ENCODE results near the gene WDR6.
A peak's percentile ranks its signal among the peaks of the same experiment; 100 is the strongest.
"Not testable (repeated sequence)": the region's sequence is repeated elsewhere in the genome, so short reads cannot be mapped to it uniquely, and the experiment has no call there.

WDR6 gene

GRCh38 chr3:49001155-49001554, 6.0 kb upstream of the WDR6 start:
- no peak for DNase-seq (ENCODE audit: low read depth)
- TF ChIP-seq CTCF (IDR thresholded peaks at IDR 0.05; ENCODE audit: low read length, missing control alignments): no peak
- no peak overlapping the region for H3K4me3 ChIP-seq (replicated peaks; ENCODE audit: low read depth, low read length)

DNA sequence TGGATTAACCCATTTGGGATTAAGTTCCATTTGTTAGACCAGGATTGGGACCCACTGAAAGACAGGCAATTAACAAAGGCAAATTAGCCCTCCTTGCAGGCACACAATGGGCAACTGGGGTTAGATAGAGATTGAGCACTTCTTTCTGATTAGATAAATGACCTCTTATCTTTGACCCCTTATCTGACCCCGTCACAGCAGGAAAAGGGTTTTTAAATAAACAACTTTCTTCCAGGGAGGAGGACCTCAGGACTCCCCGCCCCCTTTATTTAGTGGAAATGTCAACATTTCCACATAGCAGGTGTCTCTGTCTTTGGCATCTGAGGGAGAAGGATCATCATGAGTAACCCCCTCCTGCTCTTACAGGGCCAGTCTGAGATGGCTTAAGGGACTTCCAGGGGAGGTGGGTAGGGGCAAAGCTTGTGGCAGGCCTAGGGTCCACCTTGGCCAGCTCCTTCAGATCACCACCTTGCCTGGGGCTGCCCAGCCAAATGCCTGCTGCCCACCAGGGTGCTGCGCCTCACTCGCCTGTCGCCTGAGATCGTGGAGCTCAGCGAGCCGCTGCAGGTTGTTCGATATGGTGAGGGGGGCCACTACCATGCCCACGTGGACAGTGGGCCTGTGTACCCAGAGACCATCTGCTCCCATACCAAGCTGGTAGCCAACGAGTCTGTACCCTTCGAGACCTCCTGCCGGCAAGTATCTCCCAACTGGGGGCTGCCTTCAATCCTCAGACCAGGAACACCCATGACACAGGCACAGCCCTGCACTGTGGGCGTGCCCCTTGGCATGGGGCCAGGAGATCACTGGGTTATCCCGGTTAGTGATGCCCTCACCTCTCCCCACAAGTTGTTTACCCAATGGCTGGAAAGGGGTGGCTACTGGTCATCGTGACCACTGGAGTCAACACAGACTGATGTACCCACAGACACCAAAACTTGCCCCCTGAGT, 2.6 kb upstream of the WDR6 start:
- no peak overlapping the region for H3K4me3 ChIP-seq (replicated peaks; ENCODE audit: low read depth, low read length)
- no peak for DNase-seq (ENCODE audit: low read depth)
- TF ChIP-seq CTCF (IDR thresholded peaks at IDR 0.05; ENCODE audit: low read length, missing control alignments): no peak

- no peak overlapping the region for H3K4me3 ChIP-seq (replicated peaks; ENCODE audit: low read depth, low read length)
- no peak for TF ChIP-seq CTCF (IDR thresholded peaks at IDR 0.05; ENCODE audit: low read length, missing control alignments)
- no peak for DNase-seq (ENCODE audit: low read depth)
Observed at GRCh38 chr3:49005303-49005680, 1.9 kb upstream of the WDR6 start.

DNA sequence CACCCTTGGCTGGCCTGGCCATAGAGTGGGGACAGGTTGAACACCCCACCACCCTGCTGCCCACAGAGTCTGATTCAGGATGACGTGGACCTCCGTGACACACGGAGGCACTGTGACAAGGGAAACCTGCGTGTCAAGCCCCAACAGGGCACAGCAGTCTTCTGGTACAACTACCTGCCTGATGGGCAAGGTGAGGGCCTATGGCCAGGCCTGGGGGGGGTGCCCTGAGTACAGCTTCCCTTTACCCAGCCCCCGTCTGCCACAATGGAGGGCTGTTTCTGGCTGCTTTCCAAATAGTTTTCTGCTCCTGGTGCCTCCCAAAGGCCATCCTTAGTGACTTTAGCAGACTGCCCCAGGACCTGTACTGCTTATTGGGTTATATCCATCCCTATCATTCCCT, 1.2 kb upstream of the WDR6 start:
- TF ChIP-seq CTCF (IDR thresholded peaks at IDR 0.05; ENCODE audit: low read length, missing control alignments): no peak
- DNase-seq (ENCODE audit: low read depth): no peak
- peak overlapping the region; percentile 89 for H3K4me3 ChIP-seq (replicated peaks; ENCODE audit: low read depth, low read length)

GRCh38 chr3:49006408-49007067, 653 bp upstream of the WDR6 start:
- peak; percentile 63 for DNase-seq (ENCODE audit: low read depth)
- no peak for TF ChIP-seq CTCF (IDR thresholded peaks at IDR 0.05; ENCODE audit: low read length, missing control alignments)
- H3K4me3 ChIP-seq (replicated peaks; ENCODE audit: low read depth, low read length): peak overlapping the region; percentile 89

- TF ChIP-seq CTCF (IDR thresholded peaks at IDR 0.05; ENCODE audit: low read length, missing control alignments): no peak
- peak overlapping the region; percentile 89 for H3K4me3 ChIP-seq (replicated peaks; ENCODE audit: low read depth, low read length)
- DNase-seq (ENCODE audit: low read depth): peak; percentile 84
Observed at GRCh38 chr3:49007771-49008528, 759 bp downstream of the WDR6 start.

DNA sequence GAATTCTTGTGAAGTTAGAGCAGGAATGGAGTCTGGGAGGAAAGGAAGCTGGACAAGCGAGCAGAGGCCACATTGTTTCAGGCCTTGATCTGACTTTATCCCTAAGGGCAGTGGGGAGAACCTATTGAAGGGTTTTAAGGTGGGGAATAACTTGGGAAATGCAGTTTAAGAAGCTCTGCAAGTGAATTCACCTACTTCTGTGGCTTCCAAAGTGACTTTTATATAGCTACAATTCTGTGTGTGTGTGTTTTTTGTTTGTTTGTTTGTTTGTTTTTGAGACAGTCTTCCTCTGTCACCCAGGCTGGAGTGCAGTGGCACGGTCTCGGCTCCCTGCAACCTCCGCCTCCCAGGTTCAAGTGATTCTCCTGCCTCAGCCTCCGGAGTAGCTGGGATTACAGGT, 1.4 kb downstream of the WDR6 start:
- peak overlapping the region; percentile 89 for H3K4me3 ChIP-seq (replicated peaks; ENCODE audit: low read depth, low read length)
- DNase-seq (ENCODE audit: low read depth): not testable (repeated sequence)

Measured in fibroblast of pulmonary artery (primary cell).